CD4-positive, alpha-beta T cell (primary cell): ENCODE results near the gene ITGAD. TPM values are rescaled to one million over a fixed set of nuclear protein-coding genes. Genes with fewer than 3 reads are reported as not detected.
A peak's percentile ranks its signal among the peaks of the same experiment; 100 is the strongest.

Source experiments
- ATAC-seq: fragments of 200-7000 bp; cut with Tn5 transposase; one replicate; pipeline ENCODE4 v1.10.0; 2022; ENCODE audit warnings: mild to moderate bottlenecking; ENCODE audit not compliant: poor library complexity
- CTCF ChIA-PET: fragments of 350-600 bp; sonication (Branson Sonifier 250); formaldehyde crosslinking; loops from one replicate; lab custom pipeline; 2021; ENCODE audit warnings: antibody characterized with exemption, inconsistent platforms; lab: Charles Lee
- POLR2A ChIA-PET: fragments of 350-600 bp; sonication (Branson Sonifier 250); formaldehyde crosslinking; loops from one replicate; lab custom pipeline; 2021; ENCODE audit warnings: antibody characterized with exemption, inconsistent platforms; lab: Charles Lee
- DNase-seq, 14 experiments: peaks; one replicate each; pipeline ENCODE4 v3.0.0-alpha.2; 2013 to 2020; ENCODE audit warnings: mixed read lengths in 2 of 14
- H3K27ac ChIP-seq, 2 donors: one replicate each; pipeline versions ENCODE4 v1.5.1 to v1.7.0; 2013; ENCODE audit warnings: low read length in 2 of 2, low read depth in 1 of 2, mild to moderate bottlenecking in 1 of 2
- H3K27me3 ChIP-seq, 2 experiments: 1 replicate in 1 of 2; 2 replicates in 1 of 2; pipeline versions ENCODE4 v1.6.1 to v1.7.0; 2013; ENCODE audit warnings: low read length in 2 of 2, control low read depth in 1 of 2, mild to moderate bottlenecking in 1 of 2, moderate library complexity in 1 of 2; ENCODE audit not compliant: insufficient read depth in 2 of 2, control insufficient read depth in 1 of 2
- H3K36me3 ChIP-seq: one replicate; pipeline ENCODE4 v1.6.1; 2013; ENCODE audit warnings: low read length, control low read depth; ENCODE audit not compliant: insufficient read depth
- H3K4me1 ChIP-seq: one replicate; pipeline ENCODE4 v1.6.1; 2013; ENCODE audit warnings: low read length, control low read depth; ENCODE audit not compliant: insufficient read depth
- H3K4me3 ChIP-seq: one replicate; pipeline ENCODE4 v1.5.1; 2013; ENCODE audit warnings: mild to moderate bottlenecking, low read length, moderate library complexity
- H3K9me3 ChIP-seq, 2 experiments: 1 replicate in 1 of 2; 2 replicates in 1 of 2; pipeline versions ENCODE4 v1.6.1 to v1.7.0; 2013; ENCODE audit warnings: low read length in 2 of 2, mild to moderate bottlenecking in 2 of 2, control low read depth in 1 of 2, moderate library complexity in 1 of 2; ENCODE audit not compliant: control insufficient read depth in 1 of 2, insufficient read depth in 1 of 2
- H3K27ac Mint-ChIP-seq: one replicate; pipeline ENCODE4 v1.8.0; 2020; ENCODE audit warnings: mixed read lengths
- H3K27me3 Mint-ChIP-seq: one replicate; pipeline ENCODE4 v1.8.0; 2021; ENCODE audit warnings: mixed read lengths
- H3K36me3 Mint-ChIP-seq: one replicate; pipeline ENCODE4 v1.8.0; 2021; ENCODE audit warnings: low read depth, mixed read lengths
- H3K4me1 Mint-ChIP-seq: one replicate; pipeline ENCODE4 v1.8.0; 2021; ENCODE audit warnings: low read depth, mixed read lengths
- H3K4me3 Mint-ChIP-seq: one replicate; pipeline ENCODE4 v1.8.0; 2020; ENCODE audit warnings: mild to moderate bottlenecking, mixed read lengths
- H3K9me3 Mint-ChIP-seq: one replicate; pipeline ENCODE4 v1.8.0; 2020; ENCODE audit warnings: mixed read lengths
- CTCF ChIP-seq: fragments of 200-600 bp; IDR thresholded peaks from one replicate; pipeline ENCODE4 v1.8.0; 2022; ENCODE audit warnings: antibody characterized with exemption, mild to moderate bottlenecking
- intact Hi-C, 2 experiments: fragments of 100-400 bp; cut with DNase I in 1 of 2; cut with micrococcal nuclease in 1 of 2; formaldehyde crosslinking; loops; one replicate each; pipeline versions ENCODE4 v1.15.1 to v1.9.0; 2023 to 2025; cut with DNase I, micrococcal nuclease
- total RNA-seq, 174 experiments: library from RNA in 2 of 174; stranded (reverse) in 2 of 174; gene quantifications; one replicate each; pipeline ENCODE4 v1.2.3 and lab custom pipeline; 2021 to 2026

Gene ITGAD
- total RNA-seq, 2 experiments from 2014 or later = not detected

DNA sequence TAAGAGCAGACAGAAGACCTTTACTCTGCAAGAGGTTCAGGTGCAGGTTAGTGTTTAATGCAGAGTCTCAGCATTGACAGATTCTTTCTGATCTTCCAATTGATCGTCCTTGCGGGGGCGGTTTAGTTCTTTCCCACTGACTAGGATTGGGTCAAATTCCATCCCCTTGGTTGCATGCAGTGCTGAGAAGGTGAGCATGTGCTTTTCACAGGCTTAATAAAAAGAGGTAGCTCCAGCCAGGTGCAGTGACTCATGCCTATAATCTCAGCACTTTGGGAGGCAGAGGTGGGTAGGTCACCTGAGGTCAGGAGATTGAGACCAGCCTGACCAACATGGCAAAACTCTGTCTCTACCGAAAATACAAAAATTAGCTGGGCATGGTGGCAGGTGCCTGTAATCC is 7.5 kb upstream of the ITGAD start:
- Histone ChIP-seq H3K9me3 (no peaks in the 10 kb centered on the region), H3K4me1 (peaks cover 4% of the 10 kb centered on the region), H3K27me3 (peaks cover 0 to 4% of the 10 kb centered on the region in 2 experiments), H3K4me3 (no peak overlapping the region), H3K36me3 (no peaks in the 10 kb centered on the region), H3K27ac (no peak overlapping the region)
- Mint-ChIP-seq H3K27me3 (peaks cover 30% of the 10 kb centered on the region), H3K4me1 (no peaks in the 10 kb centered on the region), H3K36me3 (no peaks in the 10 kb centered on the region), H3K4me3 (no peak overlapping the region), H3K9me3 (no peaks in the 10 kb centered on the region), H3K27ac (no peak overlapping the region)
- CTCF ChIA-PET = no interaction called here
- no peak for ATAC-seq
- DNase-seq = no peak
- POLR2A ChIA-PET = no interaction called here
- intact Hi-C loops = no loop called here
- no peak for TF ChIP-seq CTCF

DNA sequence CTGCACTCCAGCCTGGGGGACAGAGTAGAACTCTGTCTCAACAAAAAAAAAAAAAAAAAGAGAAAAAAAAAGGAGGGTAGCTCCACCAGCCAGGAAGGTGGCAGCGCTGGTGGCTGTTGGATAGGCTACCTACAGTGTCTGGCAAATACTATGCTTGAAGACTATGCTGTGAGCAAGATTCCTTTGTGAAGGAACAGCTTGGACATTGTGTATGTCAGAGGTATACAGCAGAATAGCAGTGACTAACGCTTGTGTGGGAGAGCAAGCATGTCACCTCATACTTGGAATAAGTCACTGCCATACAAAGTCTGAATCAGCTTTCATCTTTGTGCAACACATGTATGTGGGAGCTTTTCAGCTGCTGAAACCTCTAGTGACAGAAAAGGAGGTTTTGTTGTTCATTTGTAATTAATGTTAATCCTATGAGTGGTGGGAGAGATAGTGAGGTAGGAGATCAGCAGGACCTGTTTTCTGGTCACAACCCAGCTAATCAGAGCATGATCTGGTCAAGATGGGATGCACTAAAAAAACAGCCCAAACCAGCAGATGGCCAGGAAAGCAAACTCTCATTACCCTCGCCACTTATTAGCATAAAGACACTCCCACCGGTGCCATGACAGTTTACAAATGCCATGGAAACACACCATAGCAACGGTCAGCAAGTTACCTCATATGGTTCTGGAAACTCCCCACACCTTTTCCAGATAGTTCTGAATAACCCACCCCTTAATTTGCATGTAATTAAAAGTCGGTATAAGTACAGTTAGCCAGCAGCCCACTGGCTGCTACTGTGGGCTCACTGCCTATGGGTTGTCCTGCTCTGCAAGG is 6.8 kb upstream of the ITGAD start:
- Mint-ChIP-seq H3K4me1 (no peaks in the 10 kb centered on the region), H3K36me3 (no peaks in the 10 kb centered on the region), H3K27me3 (peaks cover 30% of the 10 kb centered on the region), H3K27ac (no peak overlapping the region), H3K9me3 (no peaks in the 10 kb centered on the region), H3K4me3 (no peak overlapping the region)
- ChIA-PET CTCF (interaction anchor here (0.7 kb wide), 1 partner anchor 9 kb away, joined by 3 read pairs; no protein-coding TSS in a partner anchor), POLR2A (no interaction called here)
- TF ChIP-seq CTCF = no peak
- no peak for ATAC-seq
- Histone ChIP-seq H3K27me3 (peaks cover 0 to 4% of the 10 kb centered on the region in 2 experiments), H3K27ac (no peak overlapping the region), H3K9me3 (no peaks in the 10 kb centered on the region), H3K36me3 (no peaks in the 10 kb centered on the region), H3K4me3 (no peak overlapping the region), H3K4me1 (peaks cover 4% of the 10 kb centered on the region)
- intact Hi-C loops = no loop called here
- peak in 3 of 14 experiments; percentile 19 to 61 (median 57) for DNase-seq

DNA sequence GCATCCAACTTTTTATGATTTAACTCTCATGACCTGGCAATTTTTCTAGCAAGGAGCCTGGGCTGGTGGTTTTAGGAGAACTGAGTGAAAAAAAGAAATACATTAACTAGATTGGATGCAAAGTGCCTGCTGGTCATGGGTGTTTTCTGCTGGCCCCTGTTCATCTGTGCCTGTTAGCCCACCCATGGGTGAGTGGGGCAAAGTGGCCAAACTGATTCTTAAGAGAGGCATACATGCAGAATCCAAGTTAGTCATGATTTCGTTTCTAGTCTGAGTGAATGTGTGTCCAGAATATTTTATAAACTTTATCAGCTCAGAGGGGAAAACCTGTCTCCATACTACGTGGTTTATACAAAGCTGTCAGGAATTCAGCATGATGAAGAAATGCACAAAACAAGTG is 4.6 kb upstream of the ITGAD start:
- H3K4me3 Mint-ChIP-seq = no peak overlapping the region
- H3K27ac Mint-ChIP-seq = no peak overlapping the region
- H3K9me3 Mint-ChIP-seq = no peaks in the 10 kb centered on the region
- TF ChIP-seq CTCF = no peak
- no peaks in the 10 kb centered on the region for H3K36me3 ChIP-seq
- POLR2A ChIA-PET = no interaction called here
- CTCF ChIA-PET = no interaction called here
- H3K36me3 Mint-ChIP-seq = no peaks in the 10 kb centered on the region
- DNase-seq (no peak), ATAC-seq (no peak)
- intact Hi-C loops = no loop called here
- H3K4me1 ChIP-seq = no peaks in the 10 kb centered on the region
- no peak overlapping the region for H3K4me3 ChIP-seq
- H3K4me1 Mint-ChIP-seq = no peaks in the 10 kb centered on the region
- no peaks in the 10 kb centered on the region for H3K9me3 ChIP-seq
- H3K27ac ChIP-seq = no peak overlapping the region
- peaks cover 0 to 3% of the 10 kb centered on the region in 2 experiments for H3K27me3 ChIP-seq
- H3K27me3 Mint-ChIP-seq = peaks cover 31% of the 10 kb centered on the region
